Calu3 (cell line): ENCODE measurements around the gene ZC2HC1C. TPM values are rescaled to one million over a fixed set of nuclear protein-coding genes. Genes with fewer than 3 reads are reported as not detected.
A peak's percentile ranks its signal among the peaks of the same experiment; 100 is the strongest.

Experiments used
- BruUV-seq: library from RNA; stranded (reverse); fragments of 400-500 nt; replicated peaks from 2 replicates; lab custom pipeline; 2021; lab: Mats Ljungman, UMichigan
- CTCF ChIA-PET: fragments of 300-600 bp; sonication (Branson Sonifier 250); formaldehyde crosslinking; loops from one replicate; lab custom pipeline; 2022; ENCODE audit warnings: antibody characterized with exemption; lab: Charles Lee
- DNase-seq: peaks from one replicate; pipeline ENCODE4 v3.0.0; 2022
- H3K27ac Mint-ChIP-seq: one replicate; pipeline ENCODE4 v1.8.0; 2022; ENCODE audit warnings: mixed read lengths; ENCODE audit not compliant: unreplicated experiment
- H3K27me3 Mint-ChIP-seq: one replicate; pipeline ENCODE4 v1.8.0; 2022; ENCODE audit warnings: mixed read lengths; ENCODE audit not compliant: unreplicated experiment
- H3K36me3 Mint-ChIP-seq: one replicate; pipeline ENCODE4 v1.8.0; 2022; ENCODE audit warnings: mild to moderate bottlenecking, moderate library complexity, mixed read lengths; ENCODE audit not compliant: insufficient read depth, unreplicated experiment
- H3K4me1 Mint-ChIP-seq: one replicate; pipeline ENCODE4 v1.8.0; 2022; ENCODE audit warnings: mild to moderate bottlenecking, low read depth, mixed read lengths; ENCODE audit not compliant: unreplicated experiment
- H3K4me3 Mint-ChIP-seq: one replicate; pipeline ENCODE4 v1.8.0; 2022; ENCODE audit warnings: mild to moderate bottlenecking, low read depth, moderate library complexity, mixed read lengths; ENCODE audit not compliant: unreplicated experiment
- H3K9me3 Mint-ChIP-seq: one replicate; pipeline ENCODE4 v1.8.0; 2022; ENCODE audit warnings: low read depth, mixed read lengths; ENCODE audit not compliant: unreplicated experiment
- intact Hi-C: fragments of 100-400 bp; cut with micrococcal nuclease; formaldehyde crosslinking; loops from one replicate; pipeline ENCODE4 v1.10.0; 2022; ENCODE audit not compliant: unreplicated experiment
- total RNA-seq: library from RNA; stranded (reverse); gene quantifications from 2 replicates; pipeline ENCODE4 v1.2.3, GENCODE V29; 2022
- TF ChIP-seq, protein P1 (sequence below): fragments of 200-600 bp; IDR thresholded peaks from one replicate; pipeline ENCODE4 v1.8.0; 2022; ENCODE audit warnings: antibody characterized with exemption; ENCODE audit not compliant: unreplicated experiment

The ZC2HC1C gene
- total RNA-seq, 1 experiment from 2014 or later = 5.1 TPM

GRCh38 chr14:75127903-75128595 is 58.6 kb downstream of the ZC2HC1C start:
- Mint-ChIP-seq H3K4me1 (peaks cover 46% of the 10 kb centered on the region), H3K4me3 (peak overlapping the region; percentile 82), H3K9me3 (no peaks in the 10 kb centered on the region), H3K27me3 (no peaks in the 10 kb centered on the region), H3K27ac (peak overlapping the region; percentile 98), H3K36me3 (peaks cover 60% of the 10 kb centered on the region)
- TF ChIP-seq, protein P1, sequence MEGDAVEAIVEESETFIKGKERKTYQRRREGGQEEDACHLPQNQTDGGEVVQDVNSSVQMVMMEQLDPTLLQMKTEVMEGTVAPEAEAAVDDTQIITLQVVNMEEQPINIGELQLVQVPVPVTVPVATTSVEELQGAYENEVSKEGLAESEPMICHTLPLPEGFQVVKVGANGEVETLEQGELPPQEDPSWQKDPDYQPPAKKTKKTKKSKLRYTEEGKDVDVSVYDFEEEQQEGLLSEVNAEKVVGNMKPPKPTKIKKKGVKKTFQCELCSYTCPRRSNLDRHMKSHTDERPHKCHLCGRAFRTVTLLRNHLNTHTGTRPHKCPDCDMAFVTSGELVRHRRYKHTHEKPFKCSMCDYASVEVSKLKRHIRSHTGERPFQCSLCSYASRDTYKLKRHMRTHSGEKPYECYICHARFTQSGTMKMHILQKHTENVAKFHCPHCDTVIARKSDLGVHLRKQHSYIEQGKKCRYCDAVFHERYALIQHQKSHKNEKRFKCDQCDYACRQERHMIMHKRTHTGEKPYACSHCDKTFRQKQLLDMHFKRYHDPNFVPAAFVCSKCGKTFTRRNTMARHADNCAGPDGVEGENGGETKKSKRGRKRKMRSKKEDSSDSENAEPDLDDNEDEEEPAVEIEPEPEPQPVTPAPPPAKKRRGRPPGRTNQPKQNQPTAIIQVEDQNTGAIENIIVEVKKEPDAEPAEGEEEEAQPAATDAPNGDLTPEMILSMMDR = no peak
- no peak for DNase-seq
- intact Hi-C loops = loop anchor here (2.0 kb wide), 1 partner anchor 103 kb away; no protein-coding TSS in a partner anchor
- no TSS peak for BruUV-seq
- CTCF ChIA-PET = interaction anchor here (0.6 kb wide), 1 partner anchor 19 kb away, joined by 7 read pairs; no protein-coding TSS in a partner anchor

- no peaks in the 10 kb centered on the region for H3K27me3 Mint-ChIP-seq
- peaks cover 66% of the 10 kb centered on the region for H3K36me3 Mint-ChIP-seq
- H3K4me3 Mint-ChIP-seq = no peak overlapping the region
- intact Hi-C loops = no loop called here
- no peaks in the 10 kb centered on the region for H3K9me3 Mint-ChIP-seq
- TF ChIP-seq, protein P1 = no peak
- CTCF ChIA-PET = interaction anchor here (0.6 kb wide), 1 partner anchor 19 kb away, joined by 7 read pairs; no protein-coding TSS in a partner anchor
- no peak for DNase-seq
- peaks cover 45% of the 10 kb centered on the region for H3K4me1 Mint-ChIP-seq
- no peak overlapping the region for H3K27ac Mint-ChIP-seq
- no TSS peak for BruUV-seq
These were observed 59.2 kb downstream of the ZC2HC1C start for GRCh38 chr14:75128596-75128990.

Other genes starting within 250 kb of the ZC2HC1C start
- not detected in 2 replicates for gene PROX2, start 193.5 kb upstream of the ZC2HC1C start, total RNA-seq
- 84.2 and 89.1 TPM in 2 replicates for gene DLST, start 187.7 kb upstream of the ZC2HC1C start, total RNA-seq
- 16.4 and 18.5 TPM in 2 replicates for gene RPS6KL1, start 146.4 kb upstream of the ZC2HC1C start, total RNA-seq
- 1.2 and 2.1 TPM in 2 replicates for gene PGF, start 114.0 kb upstream of the ZC2HC1C start, total RNA-seq
- gene EIF2B2, start 66.7 kb upstream of the ZC2HC1C start, total RNA-seq = 41.2 and 42.9 TPM in 2 replicates
- gene MLH3, start 18.2 kb upstream of the ZC2HC1C start, total RNA-seq = 24.7 and 25.0 TPM in 2 replicates
- gene ACYP1, start 5.6 kb upstream of the ZC2HC1C start, total RNA-seq = 27.4 and 33.2 TPM in 2 replicates
- gene NEK9, start 57.4 kb downstream of the ZC2HC1C start, total RNA-seq = 63.4 and 65.4 TPM in 2 replicates
- gene TMED10, start 107.0 kb downstream of the ZC2HC1C start, total RNA-seq = 391 and 434 TPM in 2 replicates
- 149 and 183 TPM in 2 replicates for gene FOS, start 209.2 kb downstream of the ZC2HC1C start, total RNA-seq